AG10803 (cell line): ENCODE data around the gene PDE4A.

Experiments
- DNase-seq: peaks from one replicate; pipeline ENCODE4 v3.0.0; 2010; ENCODE audit warnings: low read depth
- H3K4me3 ChIP-seq: 2 replicates; pipeline ENCODE4 v1.5.1; 2011; ENCODE audit warnings: mild to moderate bottlenecking, low read length, control low read depth
- TF ChIP-seq, protein P1 (sequence below): conservative IDR thresholded peaks from 2 replicates; pipeline ENCODE4 v1.5.1; 2011; ENCODE audit warnings: mild to moderate bottlenecking, low read length, control low read depth, inconsistent platforms

Gene PDE4A

GRCh38 chr19:10468133-10468532 is 47.8 kb downstream of the PDE4A start:
- TF ChIP-seq, protein P1, sequence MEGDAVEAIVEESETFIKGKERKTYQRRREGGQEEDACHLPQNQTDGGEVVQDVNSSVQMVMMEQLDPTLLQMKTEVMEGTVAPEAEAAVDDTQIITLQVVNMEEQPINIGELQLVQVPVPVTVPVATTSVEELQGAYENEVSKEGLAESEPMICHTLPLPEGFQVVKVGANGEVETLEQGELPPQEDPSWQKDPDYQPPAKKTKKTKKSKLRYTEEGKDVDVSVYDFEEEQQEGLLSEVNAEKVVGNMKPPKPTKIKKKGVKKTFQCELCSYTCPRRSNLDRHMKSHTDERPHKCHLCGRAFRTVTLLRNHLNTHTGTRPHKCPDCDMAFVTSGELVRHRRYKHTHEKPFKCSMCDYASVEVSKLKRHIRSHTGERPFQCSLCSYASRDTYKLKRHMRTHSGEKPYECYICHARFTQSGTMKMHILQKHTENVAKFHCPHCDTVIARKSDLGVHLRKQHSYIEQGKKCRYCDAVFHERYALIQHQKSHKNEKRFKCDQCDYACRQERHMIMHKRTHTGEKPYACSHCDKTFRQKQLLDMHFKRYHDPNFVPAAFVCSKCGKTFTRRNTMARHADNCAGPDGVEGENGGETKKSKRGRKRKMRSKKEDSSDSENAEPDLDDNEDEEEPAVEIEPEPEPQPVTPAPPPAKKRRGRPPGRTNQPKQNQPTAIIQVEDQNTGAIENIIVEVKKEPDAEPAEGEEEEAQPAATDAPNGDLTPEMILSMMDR, result no peak
- H3K4me3 ChIP-seq, result no peak overlapping the region
- no peak for DNase-seq

DNA sequence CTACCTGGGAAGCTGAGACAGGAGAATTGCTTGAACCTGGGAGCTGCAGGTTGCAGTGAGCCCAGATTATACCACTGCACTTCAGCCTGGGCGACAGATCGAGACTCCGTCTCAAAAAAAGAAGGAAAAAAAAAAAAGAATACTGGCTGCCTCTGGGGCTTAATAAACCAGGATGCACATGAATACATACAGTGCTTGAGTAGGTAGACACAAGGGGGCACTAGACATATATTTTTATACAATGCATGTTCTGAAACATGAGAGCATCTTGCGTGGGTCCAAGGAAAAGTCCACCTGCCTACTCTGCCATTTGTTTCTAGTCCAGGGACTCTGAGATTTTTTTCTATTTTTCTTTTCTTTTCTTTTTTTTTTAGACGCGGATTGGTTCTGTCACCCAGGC is 51.6 kb downstream of the PDE4A start:
- no peak overlapping the region for H3K4me3 ChIP-seq
- TF ChIP-seq, protein P1, result peak; percentile 49
- peak; percentile 46 for DNase-seq

- peak; percentile 30 for DNase-seq
- TF ChIP-seq, protein P1, result no peak
- H3K4me3 ChIP-seq, result no peak overlapping the region
These were observed 52.9 kb downstream of the PDE4A start for GRCh38 chr19:10473192-10473591.

DNA sequence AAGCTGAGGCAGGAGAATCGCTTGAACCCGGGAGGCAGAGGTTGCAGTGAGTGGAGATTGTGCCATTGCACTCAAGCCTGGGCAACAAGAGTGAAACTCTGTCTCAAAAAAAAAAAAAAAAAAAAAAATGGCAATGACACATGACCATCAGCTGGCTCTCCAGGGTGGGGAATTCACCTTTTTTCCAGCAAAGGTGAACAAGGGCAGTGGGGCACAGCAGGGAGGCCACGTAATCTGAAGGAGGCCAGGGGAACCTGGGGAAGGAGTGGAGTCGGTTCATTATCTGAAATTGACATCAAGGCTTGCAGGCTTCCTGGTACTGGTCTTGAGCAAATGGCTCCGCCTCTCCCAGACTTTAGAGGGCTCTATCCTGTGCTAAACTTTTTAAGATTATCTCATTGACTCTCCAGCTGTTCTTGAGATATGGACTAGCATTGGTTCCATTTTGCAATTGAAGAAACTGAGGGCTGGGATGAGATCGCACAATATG is 54.7 kb downstream of the PDE4A start:
- DNase-seq, result no peak

DNA sequence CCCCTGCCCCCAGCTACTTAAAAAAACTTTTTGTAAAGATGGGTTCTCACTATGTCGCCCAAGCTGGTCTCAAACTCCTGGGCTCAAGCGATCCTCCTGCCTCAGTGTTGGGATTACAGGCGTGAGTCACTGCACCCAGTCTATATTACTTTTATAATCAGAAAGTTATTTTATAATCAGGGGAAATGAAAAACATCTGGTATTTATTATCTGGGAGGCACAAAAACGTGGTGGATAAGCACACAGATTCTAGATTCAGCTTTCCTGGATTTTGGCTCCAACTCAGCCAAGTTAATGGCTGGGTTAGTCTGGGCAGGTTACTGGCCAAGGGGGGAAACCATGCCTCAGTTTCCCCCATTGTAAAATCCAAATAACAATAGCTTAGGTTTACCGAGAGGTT is 58.1 kb downstream of the PDE4A start:
- DNase-seq, result peak; percentile 28
- peak overlapping the region; percentile 65; the same call in 1 of the 2 replicates for H3K4me3 ChIP-seq

More for the DNA sequence above, 54.7 kb downstream of the PDE4A start:
- TF ChIP-seq, protein P1, result no peak
- no peak overlapping the region for H3K4me3 ChIP-seq

GRCh38 chr19:10478903-10479384 is 58.6 kb downstream of the PDE4A start:
- peak; percentile 87 for DNase-seq
- TF ChIP-seq, protein P1, result peak; percentile 46
- peak overlapping the region; percentile 65 for H3K4me3 ChIP-seq

More for the DNA sequence above, 58.1 kb downstream of the PDE4A start:
- TF ChIP-seq, protein P1, result no peak

GRCh38 chr19:10486551-10486950 is 66.2 kb downstream of the PDE4A start:
- TF ChIP-seq, protein P1, result no peak
- DNase-seq, result no peak
- no peak overlapping the region for H3K4me3 ChIP-seq
